Astrocyte (in vitro differentiated cells and primary cell): ENCODE data around the gene RIMBP2.

ENCODE experiments used
- CTCF ChIP-seq: IDR thresholded peaks from 2 replicates; pipeline ENCODE4 v1.5.1; 2011; ENCODE audit warnings: low read depth, mild to moderate bottlenecking, inconsistent platforms, low read length, moderate library complexity; ENCODE audit not compliant: insufficient read depth
- EZH2 ChIP-seq: IDR thresholded peaks from 2 replicates; pipeline ENCODE4 v1.6.1; 2012; ENCODE audit warnings: mild to moderate bottlenecking, low read length, inconsistent platforms; ENCODE audit not compliant: insufficient read depth

- TF ChIP-seq CTCF: no peak
- no peak for TF ChIP-seq EZH2
These were observed 331.9 kb downstream of the RIMBP2 start for GRCh38 chr12:130384234-130384633.
